RWPE2 (cell line): ENCODE results near the gene PLEKHA5.
A peak's percentile ranks its signal among the peaks of the same experiment; 100 is the strongest.

Experiments used
- ATAC-seq: fragments of 200-7000 bp; cut with Tn5 transposase; 3 replicates; pipeline ENCODE4 v1.9.1; 2021; ENCODE audit warnings: low read depth
- DNase-seq: peaks from one replicate; pipeline ENCODE4 v3.0.0-alpha.2; 2020; ENCODE audit warnings: low spot score
- H3K27ac ChIP-seq: fragments of 450-650 bp; 2 replicates; pipeline ENCODE4 v1.5.1; 2017; ENCODE audit warnings: mild to moderate bottlenecking; ENCODE audit not compliant: poor library complexity, severe bottlenecking
- H3K27me3 ChIP-seq: fragments of 250-450 bp; sonication (Bioruptor Pico); 2 replicates; pipeline ENCODE4 v1.5.1; 2021; ENCODE audit warnings: mild to moderate bottlenecking, moderate library complexity; ENCODE audit not compliant: insufficient read depth, poor library complexity, severe bottlenecking
- H3K36me3 ChIP-seq: fragments of 250-450 bp; sonication (Bioruptor Pico); 2 replicates; pipeline ENCODE4 v1.5.1; 2020; ENCODE audit warnings: low read depth, mild to moderate bottlenecking, moderate library complexity
- H3K4me1 ChIP-seq: fragments of 250-450 bp; sonication (Bioruptor Pico); 2 replicates; pipeline ENCODE4 v1.5.1; 2021; ENCODE audit warnings: mild to moderate bottlenecking, moderate library complexity; ENCODE audit not compliant: insufficient read depth, poor library complexity, severe bottlenecking
- H3K4me3 ChIP-seq: fragments of 250-450 bp; sonication (Bioruptor Pico); 2 replicates; pipeline ENCODE4 v1.5.1; 2021; ENCODE audit warnings: mild to moderate bottlenecking, moderate library complexity; ENCODE audit not compliant: severe bottlenecking
- H3K9me3 ChIP-seq: fragments of 250-450 bp; sonication (Bioruptor Pico); 2 replicates; pipeline ENCODE4 v1.5.1; 2021; ENCODE audit warnings: mild to moderate bottlenecking, moderate library complexity; ENCODE audit not compliant: severe bottlenecking
- CTCF ChIP-seq: fragments of 450-650 bp; IDR thresholded peaks from one replicate; pipeline ENCODE4 v1.5.1; 2017; ENCODE audit warnings: mild to moderate bottlenecking, moderate library complexity; ENCODE audit not compliant: poor library complexity, severe bottlenecking

The PLEKHA5 gene

DNA sequence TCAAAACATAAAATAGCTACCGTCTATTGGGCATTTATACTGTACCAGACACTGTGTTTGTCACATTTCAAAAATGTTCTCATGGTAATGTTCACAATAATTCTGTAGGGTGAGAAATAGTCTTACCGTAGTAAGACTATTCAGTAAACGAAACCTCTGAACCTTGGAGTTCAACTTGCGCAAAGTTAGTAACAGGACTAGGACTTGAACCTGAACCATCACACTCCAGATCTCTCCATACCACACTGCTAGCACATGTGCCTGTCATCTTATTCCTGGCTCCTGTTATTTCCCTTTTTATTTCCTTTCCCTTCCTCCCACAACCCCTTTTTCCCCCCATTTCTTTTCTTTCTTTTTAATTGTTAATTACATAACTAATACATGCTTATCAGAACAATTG is 65.4 kb downstream of the PLEKHA5 start:
- H3K27me3 ChIP-seq: no peaks in the 10 kb centered on the region
- DNase-seq: no peak
- H3K36me3 ChIP-seq: no peaks in the 10 kb centered on the region
- H3K27ac ChIP-seq: no peak overlapping the region
- no peak for TF ChIP-seq CTCF
- H3K4me1 ChIP-seq: peaks cover 6% of the 10 kb centered on the region
- no peak overlapping the region for H3K4me3 ChIP-seq
- no peak for ATAC-seq
- H3K9me3 ChIP-seq: no peaks in the 10 kb centered on the region

- peaks cover 6% of the 10 kb centered on the region for H3K4me1 ChIP-seq
- no peak for DNase-seq
- no peak overlapping the region for H3K4me3 ChIP-seq
- H3K36me3 ChIP-seq: no peaks in the 10 kb centered on the region
- no peak overlapping the region for H3K27ac ChIP-seq
- no peak for ATAC-seq
- H3K27me3 ChIP-seq: no peaks in the 10 kb centered on the region
- no peaks in the 10 kb centered on the region for H3K9me3 ChIP-seq
- TF ChIP-seq CTCF: no peak
These were observed 67.6 kb downstream of the PLEKHA5 start for GRCh38 chr12:19196959-19197630.

DNA sequence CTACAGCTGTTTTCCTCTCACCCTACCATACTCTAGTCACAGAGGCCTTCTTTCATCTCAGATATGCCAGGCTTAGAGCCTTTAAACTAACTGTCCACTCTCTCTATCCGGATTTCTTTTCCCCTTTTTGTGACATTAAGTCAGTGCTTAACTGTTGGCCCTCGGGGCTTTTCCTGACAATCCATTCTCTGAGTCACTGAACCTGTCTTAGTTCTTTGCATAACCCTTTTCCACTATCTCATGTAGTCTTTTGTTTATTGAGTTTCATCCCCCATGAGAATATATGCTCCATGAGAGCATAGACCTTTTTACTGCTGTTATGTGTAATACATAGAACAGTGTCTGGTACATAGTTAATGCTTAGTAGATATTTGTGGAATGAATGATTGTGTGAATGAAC is 68.7 kb downstream of the PLEKHA5 start:
- ATAC-seq (peak; percentile 65), DNase-seq (no peak)
- Histone ChIP-seq H3K27me3 (no peaks in the 10 kb centered on the region), H3K4me1 (peaks cover 6% of the 10 kb centered on the region), H3K36me3 (no peaks in the 10 kb centered on the region), H3K4me3 (no peak overlapping the region), H3K9me3 (no peaks in the 10 kb centered on the region), H3K27ac (no peak overlapping the region)
- no peak for TF ChIP-seq CTCF

DNA sequence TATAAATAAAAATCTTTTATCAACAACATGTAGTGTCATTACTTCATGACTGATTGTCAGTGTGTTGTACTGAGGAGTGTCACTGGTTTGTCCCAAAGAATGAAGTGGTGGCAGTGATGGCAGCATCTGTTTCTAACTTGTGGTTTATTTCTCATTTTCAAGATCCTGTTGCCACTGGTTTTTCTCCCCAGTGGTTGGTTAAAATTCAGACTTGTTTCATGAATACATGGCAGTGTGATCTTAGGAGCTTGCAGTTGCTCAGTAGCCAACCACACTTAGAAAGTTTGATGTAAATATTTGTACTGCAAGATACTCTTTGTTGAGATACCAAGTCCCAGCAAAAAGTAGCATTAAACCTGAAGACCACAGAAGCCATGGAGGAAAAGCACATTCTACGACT is 69.8 kb downstream of the PLEKHA5 start:
- TF ChIP-seq CTCF: no peak
- DNase-seq (no peak), ATAC-seq (no peak)
- Histone ChIP-seq H3K4me1 (peaks cover 6% of the 10 kb centered on the region), H3K27me3 (no peaks in the 10 kb centered on the region), H3K9me3 (no peaks in the 10 kb centered on the region), H3K4me3 (no peak overlapping the region), H3K27ac (no peak overlapping the region), H3K36me3 (no peaks in the 10 kb centered on the region)

GRCh38 chr12:19200261-19200660 is 70.7 kb downstream of the PLEKHA5 start:
- no peaks in the 10 kb centered on the region for H3K36me3 ChIP-seq
- no peaks in the 10 kb centered on the region for H3K27me3 ChIP-seq
- H3K9me3 ChIP-seq: no peaks in the 10 kb centered on the region
- H3K4me1 ChIP-seq: peaks cover 6% of the 10 kb centered on the region
- ATAC-seq (no peak), DNase-seq (no peak)
- H3K27ac ChIP-seq: no peak overlapping the region
- no peak for TF ChIP-seq CTCF
- no peak overlapping the region for H3K4me3 ChIP-seq
